ENCODE results near the gene SORCS3.

The SORCS3 gene

DNA sequence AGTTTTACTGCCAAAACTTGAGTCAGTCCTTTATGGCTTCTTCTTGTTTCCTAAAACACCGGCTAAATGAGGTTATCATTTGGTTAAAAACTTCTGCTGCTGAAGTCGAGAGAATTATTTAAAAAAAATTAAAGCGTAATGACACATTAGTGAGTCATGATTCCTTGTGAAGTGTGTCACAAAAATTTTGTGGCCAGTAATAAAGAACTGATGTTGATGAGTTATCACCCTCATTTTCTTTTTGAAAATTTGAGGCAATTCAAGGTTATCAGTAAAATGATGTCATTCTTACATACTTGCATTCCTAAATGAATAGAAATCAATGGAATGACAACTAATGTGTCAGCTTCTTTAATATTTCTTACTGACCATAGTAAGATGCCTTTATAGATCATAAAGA lies 427.4 kb downstream of the SORCS3 start:
- no peak for DNase-seq
- no peak overlapping the region for H2AFZ ChIP-seq (ENCODE audit: low read length)

DNA sequence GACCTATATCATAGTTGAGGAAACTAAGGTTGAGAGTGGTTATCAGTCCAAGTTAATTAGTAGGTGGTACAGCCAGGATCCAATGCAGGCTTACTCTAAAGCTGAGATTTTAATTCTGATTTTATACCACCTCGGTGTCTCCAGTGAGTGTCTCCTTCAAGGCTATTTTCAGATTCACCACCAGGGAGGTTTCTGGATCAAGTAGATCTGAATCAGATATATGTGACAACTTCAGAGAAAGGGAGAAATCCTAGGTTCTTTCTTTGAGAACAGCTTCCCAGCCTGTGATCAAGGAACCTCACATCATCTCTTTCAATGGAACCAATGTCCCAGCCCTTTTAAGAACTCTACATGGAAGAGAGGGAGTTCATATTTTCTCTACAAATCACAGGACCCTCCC lies 429.2 kb downstream of the SORCS3 start:
- Histone ChIP-seq H3K27ac (ENCODE audit: low read length) (no peak overlapping the region), H3K79me2 (ENCODE audit: low read length) (no peaks in the 10 kb centered on the region), H3K9ac (ENCODE audit: low read length) (no peak overlapping the region), H3K9me2 (replicated peaks; ENCODE audit: insufficient read depth, low read length) (no peaks in the 10 kb centered on the region), H3K4me1 (ENCODE audit: low read length) (no peaks in the 10 kb centered on the region), H3F3A (ENCODE audit: insufficient read depth, low read length) (no peaks in the 10 kb centered on the region), H3K4me3 (ENCODE audit: low read length) (no peak overlapping the region), H3K27me3 (replicated peaks; ENCODE audit: insufficient read depth, low read length) (no peaks in the 10 kb centered on the region), H3K36me3 (replicated peaks; ENCODE audit: insufficient read depth, low read length) (no peaks in the 10 kb centered on the region), H2AFZ (ENCODE audit: low read length) (no peak overlapping the region), H4K20me1 (ENCODE audit: insufficient read depth, low read length) (no peaks in the 10 kb centered on the region), H3K9me3 (replicated peaks; ENCODE audit: insufficient read depth, low read length) (no peaks in the 10 kb centered on the region), H3K4me2 (ENCODE audit: low read depth, low read length) (no peak overlapping the region)
- no peak for DNase-seq
- TF ChIP-seq EZH2 (optimal IDR thresholded peaks at IDR 0.05; ENCODE audit: low read depth, low read length), result no peak
- no peak for TF ChIP-seq EZH2phosphoT487 (IDR thresholded peaks at IDR 0.05; ENCODE audit: low read length)
- TF ChIP-seq, protein P1, sequence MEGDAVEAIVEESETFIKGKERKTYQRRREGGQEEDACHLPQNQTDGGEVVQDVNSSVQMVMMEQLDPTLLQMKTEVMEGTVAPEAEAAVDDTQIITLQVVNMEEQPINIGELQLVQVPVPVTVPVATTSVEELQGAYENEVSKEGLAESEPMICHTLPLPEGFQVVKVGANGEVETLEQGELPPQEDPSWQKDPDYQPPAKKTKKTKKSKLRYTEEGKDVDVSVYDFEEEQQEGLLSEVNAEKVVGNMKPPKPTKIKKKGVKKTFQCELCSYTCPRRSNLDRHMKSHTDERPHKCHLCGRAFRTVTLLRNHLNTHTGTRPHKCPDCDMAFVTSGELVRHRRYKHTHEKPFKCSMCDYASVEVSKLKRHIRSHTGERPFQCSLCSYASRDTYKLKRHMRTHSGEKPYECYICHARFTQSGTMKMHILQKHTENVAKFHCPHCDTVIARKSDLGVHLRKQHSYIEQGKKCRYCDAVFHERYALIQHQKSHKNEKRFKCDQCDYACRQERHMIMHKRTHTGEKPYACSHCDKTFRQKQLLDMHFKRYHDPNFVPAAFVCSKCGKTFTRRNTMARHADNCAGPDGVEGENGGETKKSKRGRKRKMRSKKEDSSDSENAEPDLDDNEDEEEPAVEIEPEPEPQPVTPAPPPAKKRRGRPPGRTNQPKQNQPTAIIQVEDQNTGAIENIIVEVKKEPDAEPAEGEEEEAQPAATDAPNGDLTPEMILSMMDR (IDR thresholded peaks at IDR 0.05; ENCODE audit: low read length), result no peak

More for the DNA sequence above, 427.4 kb downstream of the SORCS3 start:
- Histone ChIP-seq H3K9me3 (replicated peaks; ENCODE audit: insufficient read depth, low read length) (no peaks in the 10 kb centered on the region), H3K79me2 (ENCODE audit: low read length) (no peaks in the 10 kb centered on the region), H3K4me3 (ENCODE audit: low read length) (no peak overlapping the region), H3F3A (ENCODE audit: insufficient read depth, low read length) (no peaks in the 10 kb centered on the region), H3K9me2 (replicated peaks; ENCODE audit: insufficient read depth, low read length) (no peaks in the 10 kb centered on the region), H3K9ac (ENCODE audit: low read length) (no peak overlapping the region), H3K27ac (ENCODE audit: low read length) (no peak overlapping the region), H3K4me2 (ENCODE audit: low read depth, low read length) (no peak overlapping the region), H3K27me3 (replicated peaks; ENCODE audit: insufficient read depth, low read length) (no peaks in the 10 kb centered on the region), H3K36me3 (replicated peaks; ENCODE audit: insufficient read depth, low read length) (no peaks in the 10 kb centered on the region), H3K4me1 (ENCODE audit: low read length) (no peaks in the 10 kb centered on the region), H4K20me1 (ENCODE audit: insufficient read depth, low read length) (no peaks in the 10 kb centered on the region)
- TF ChIP-seq EZH2phosphoT487 (IDR thresholded peaks at IDR 0.05; ENCODE audit: low read length) (no peak), EZH2 (optimal IDR thresholded peaks at IDR 0.05; ENCODE audit: low read depth, low read length) (no peak)
- TF ChIP-seq, protein P1 (IDR thresholded peaks at IDR 0.05; ENCODE audit: low read length), result no peak

DNA sequence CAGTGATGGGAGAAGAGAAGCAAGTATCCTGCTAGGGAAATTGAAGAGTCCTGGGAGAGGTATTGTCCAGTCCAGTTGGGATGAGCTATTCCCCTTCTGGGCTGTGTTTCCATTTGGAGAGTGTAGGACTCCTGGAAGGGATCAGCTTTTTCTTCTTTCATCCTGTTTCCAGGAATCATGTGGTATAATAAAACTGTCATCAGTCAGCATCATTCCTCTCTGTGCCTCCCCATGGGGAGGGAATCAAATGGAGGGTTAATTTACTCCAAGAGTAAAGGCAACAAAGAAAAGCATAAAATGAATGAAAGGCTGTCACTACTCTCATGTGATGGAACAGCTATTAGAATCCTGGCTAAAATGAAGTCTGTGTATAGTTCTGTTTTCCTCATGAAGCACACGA lies 429.9 kb downstream of the SORCS3 start:
- H3K27ac ChIP-seq (ENCODE audit: low read length), result no peak overlapping the region
- no peak for DNase-seq
- no peak overlapping the region for H3K4me3 ChIP-seq (ENCODE audit: low read length)
- H3K9me3 ChIP-seq (replicated peaks; ENCODE audit: insufficient read depth, low read length), result no peaks in the 10 kb centered on the region
- no peak overlapping the region for H3K4me2 ChIP-seq (ENCODE audit: low read depth, low read length)
- H3K4me1 ChIP-seq (ENCODE audit: low read length), result no peaks in the 10 kb centered on the region
- H3K9me2 ChIP-seq (replicated peaks; ENCODE audit: insufficient read depth, low read length), result no peaks in the 10 kb centered on the region
- H3K36me3 ChIP-seq (replicated peaks; ENCODE audit: insufficient read depth, low read length), result no peaks in the 10 kb centered on the region
- H3K79me2 ChIP-seq (ENCODE audit: low read length), result no peaks in the 10 kb centered on the region
- H3K27me3 ChIP-seq (replicated peaks; ENCODE audit: insufficient read depth, low read length), result no peaks in the 10 kb centered on the region
- TF ChIP-seq EZH2 (optimal IDR thresholded peaks at IDR 0.05; ENCODE audit: low read depth, low read length) (no peak), EZH2phosphoT487 (IDR thresholded peaks at IDR 0.05; ENCODE audit: low read length) (no peak)
- TF ChIP-seq, protein P1 (IDR thresholded peaks at IDR 0.05; ENCODE audit: low read length), result no peak
- H3K9ac ChIP-seq (ENCODE audit: low read length), result no peak overlapping the region
- H4K20me1 ChIP-seq (ENCODE audit: insufficient read depth, low read length), result no peaks in the 10 kb centered on the region
- H3F3A ChIP-seq (ENCODE audit: insufficient read depth, low read length), result no peaks in the 10 kb centered on the region
- no peak overlapping the region for H2AFZ ChIP-seq (ENCODE audit: low read length)

Measured in MM.1S (cell line).